Right lobe of liver (tissue), 6 donors: ENCODE data around the gene AKAP8. TPM values are rescaled to one million over a fixed set of nuclear protein-coding genes. Genes with fewer than 3 reads are reported as not detected.

Experiments
- ATAC-seq, 4 donors: fragments of 200-7000 bp; cut with Tn5 transposase; one replicate each; pipeline ENCODE4 v1.9.1; 2020; ENCODE audit warnings: mild to moderate bottlenecking in 4 of 4, moderate library complexity in 4 of 4
- DNase-seq, 3 donors: peaks; one replicate each; pipeline ENCODE4 v3.0.0-alpha.2; 2020
- H3K27ac ChIP-seq, 3 donors: fragments of 200-600 bp; one replicate each; pipeline ENCODE4 v1.8.0; 2022
- H3K27me3 ChIP-seq, 2 donors: fragments of 200-600 bp; one replicate each; pipeline ENCODE4 v1.8.0; 2022
- H3K36me3 ChIP-seq, 4 donors: fragments of 200-600 bp; sonication (generic) in 1 of 4; one replicate each; pipeline versions ENCODE4 v1.5.1 to v1.8.0; 2017 to 2022; ENCODE audit warnings: control low read depth in 1 of 4
- H3K4me1 ChIP-seq, 4 donors: fragments of 200-600 bp; sonication (generic) in 1 of 4; one replicate each; pipeline versions ENCODE4 v1.5.1 to v1.8.0; 2017 to 2022; ENCODE audit warnings: control low read depth in 1 of 4
- H3K4me3 ChIP-seq, 3 donors: fragments of 200-600 bp; one replicate each; pipeline ENCODE4 v1.8.0; 2022
- H3K9me3 ChIP-seq, 4 donors: fragments of 200-600 bp; sonication (generic) in 1 of 4; one replicate each; pipeline versions ENCODE4 v1.5.1 to v1.8.0; 2017 to 2022; ENCODE audit warnings: control low read depth in 1 of 4
- CTCF ChIP-seq, 4 donors: fragments of 200-600 bp in 3 of 4; fragments of 450-650 bp in 1 of 4; IDR thresholded peaks; one replicate each; pipeline versions ENCODE4 v1.5.1 to v1.8.0; 2016 to 2022; ENCODE audit warnings: antibody characterized with exemption in 4 of 4, mild to moderate bottlenecking in 2 of 4
- POLR2A ChIP-seq: fragments of 450-650 bp; IDR thresholded peaks from one replicate; pipeline ENCODE4 v1.6.1; 2017; ENCODE audit warnings: antibody characterized with exemption, mild to moderate bottlenecking
- WGBS: methylation state at CpG from one replicate; pipeline ENCODE4 v1.1.6; 2018; ENCODE audit warnings: low coverage, low lambda C conversion rate; ENCODE audit not compliant: insufficient coverage; ENCODE audit errors: missing lambda C conversion rate; 5-methylcytosine and 5-hydroxymethylcytosine counted together
- intact Hi-C, 2 donors: fragments of 100-400 bp; cut with DNase I; formaldehyde crosslinking; loops; one replicate each; pipeline versions ENCODE4 v1.11.2 to v1.14.1; 2022
- total RNA-seq, 6 experiments: library from RNA; depleted of rRNA in 2 of 6; stranded (reverse); fragments of >200 nt in 2 of 6; fragmentation: NEBNext Ultra II Directional in 3 of 6; extraction: Animal tissue kit (Norgen Biotek cat#: 25700) in 3 of 6; gene quantifications; one replicate each; pipeline versions ENCODE4 v1.1.0 to v1.2.4, GENCODE V29; 2016 to 2023
- donor health status: DM: no; HTN: yes; CAD: no.
- donor health status: DM: no; HTN: no; CAD: no.
- donor health status: DM: no; HTN: no; CAD: no.
- donor health status: DM: no; HTN: yes; CAD: no.
- donor health status: DM: no; HTN: yes; CAD: no.

The AKAP8 gene
- total RNA-seq, 6 experiments from 2014 or later, result 10.0 to 20.2 (median 13.3) TPM

GRCh38 chr19:15393963-15394362 lies 14.4 kb upstream of the AKAP8 start:
- Histone ChIP-seq H3K27ac (no peak overlapping the region), H3K9me3 (no peaks in the 10 kb centered on the region), H3K36me3 (peaks cover 4 to 59% (median 30%) of the 10 kb centered on the region in 4 donors), H3K4me3 (no peak overlapping the region), H3K4me1 (no peaks in the 10 kb centered on the region), H3K27me3 (no peaks in the 10 kb centered on the region)
- TF ChIP-seq CTCF (IDR thresholded peaks at IDR 0.05) (no peak), POLR2A (no peak)
- DNase-seq, result no peak
- ATAC-seq, result no peak
- intact Hi-C loops, result no loop called here

- no peak for DNase-seq
- Histone ChIP-seq H3K4me1 (no peaks in the 10 kb centered on the region), H3K4me3 (no peak overlapping the region), H3K27me3 (no peaks in the 10 kb centered on the region), H3K36me3 (peaks cover 0 to 44% (median 9%) of the 10 kb centered on the region in 4 donors), H3K27ac (no peak overlapping the region), H3K9me3 (no peaks in the 10 kb centered on the region)
- ATAC-seq, result no peak
- TF ChIP-seq CTCF (IDR thresholded peaks at IDR 0.05) (no peak), POLR2A (no peak)
- WGBS, result 91% methylated on average over 2 of the region's 2 CpGs
- intact Hi-C loops, result no loop called here
These were observed 11.2 kb upstream of the AKAP8 start for GRCh38 chr19:15390814-15391213.

- DNase-seq (no peak), ATAC-seq (no peak)
- Histone ChIP-seq H3K36me3 (peaks cover 0 to 10% (median 0%) of the 10 kb centered on the region in 4 donors), H3K4me3 (no peak overlapping the region), H3K27me3 (no peaks in the 10 kb centered on the region), H3K9me3 (no peaks in the 10 kb centered on the region), H3K4me1 (peaks cover 0 to 18% (median 3%) of the 10 kb centered on the region in 4 donors), H3K27ac (no peak overlapping the region)
- intact Hi-C loops, result no loop called here
- 98% methylated on average over 6 of the region's 6 CpGs for WGBS
- TF ChIP-seq CTCF (IDR thresholded peaks at IDR 0.05) (no peak), POLR2A (no peak)
These were observed 2.3 kb upstream of the AKAP8 start for GRCh38 chr19:15381864-15382263.

GRCh38 chr19:15381429-15381828 lies 1.8 kb upstream of the AKAP8 start:
- H3K27me3 ChIP-seq, result no peaks in the 10 kb centered on the region
- H3K4me3 ChIP-seq, result no peak overlapping the region
- peaks cover 0 to 23% (median 5%) of the 10 kb centered on the region in 4 donors for H3K4me1 ChIP-seq
- WGBS, result 68% methylated on average over 2 of the region's 2 CpGs
- intact Hi-C loops, result no loop called here
- ATAC-seq, result no peak
- peaks cover 0 to 8% (median 0%) of the 10 kb centered on the region in 4 donors for H3K36me3 ChIP-seq
- TF ChIP-seq POLR2A (no peak), CTCF (IDR thresholded peaks at IDR 0.05) (no peak)
- DNase-seq, result no peak
- H3K27ac ChIP-seq, result no peak overlapping the region
- no peaks in the 10 kb centered on the region for H3K9me3 ChIP-seq
